Neural cell (in vitro differentiated cells): Measurements from ENCODE around the gene MTHFD1L.

Source experiments
- MXI1 ChIP-seq: fragments of 450-650 bp; conservative IDR thresholded peaks from 2 replicates; pipeline ENCODE4 v1.6.1; 2014; ENCODE audit warnings: antibody characterized with exemption, mild to moderate bottlenecking; ENCODE audit not compliant: poor library complexity, severe bottlenecking
- SMC3 ChIP-seq: fragments of 450-650 bp; conservative IDR thresholded peaks from 2 replicates; pipeline ENCODE4 v1.6.1; 2014; ENCODE audit warnings: antibody characterized with exemption, mild to moderate bottlenecking, moderate library complexity; ENCODE audit not compliant: poor library complexity
- TF ChIP-seq, protein P1 (sequence below): fragments of 450-650 bp; IDR thresholded peaks from 2 replicates; pipeline ENCODE4 v1.5.1; 2014; ENCODE audit warnings: antibody characterized with exemption, mild to moderate bottlenecking, moderate library complexity; ENCODE audit not compliant: poor library complexity, severe bottlenecking

DNA sequence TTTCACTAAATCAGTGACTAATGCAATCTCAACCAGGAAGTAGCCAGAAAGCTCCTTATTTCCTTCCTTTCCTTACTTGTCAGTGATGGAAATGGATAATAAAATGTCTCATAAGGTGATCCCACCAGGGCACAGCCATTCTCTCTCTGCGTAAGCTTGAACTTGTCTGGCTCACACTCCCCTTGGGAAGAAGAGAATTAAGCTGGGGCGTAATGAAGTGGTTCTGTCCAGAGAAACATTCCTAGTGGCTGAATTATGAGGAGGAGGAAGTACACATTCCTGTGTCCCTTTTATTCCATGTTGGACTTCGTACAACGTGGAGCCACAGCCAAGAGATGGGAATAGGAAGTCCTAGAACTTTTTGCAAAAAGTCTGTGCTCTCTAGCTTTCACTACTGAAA lies 93.7 kb downstream of the MTHFD1L start:
- TF ChIP-seq MXI1 (no peak), SMC3 (no peak)
- TF ChIP-seq, protein P1, sequence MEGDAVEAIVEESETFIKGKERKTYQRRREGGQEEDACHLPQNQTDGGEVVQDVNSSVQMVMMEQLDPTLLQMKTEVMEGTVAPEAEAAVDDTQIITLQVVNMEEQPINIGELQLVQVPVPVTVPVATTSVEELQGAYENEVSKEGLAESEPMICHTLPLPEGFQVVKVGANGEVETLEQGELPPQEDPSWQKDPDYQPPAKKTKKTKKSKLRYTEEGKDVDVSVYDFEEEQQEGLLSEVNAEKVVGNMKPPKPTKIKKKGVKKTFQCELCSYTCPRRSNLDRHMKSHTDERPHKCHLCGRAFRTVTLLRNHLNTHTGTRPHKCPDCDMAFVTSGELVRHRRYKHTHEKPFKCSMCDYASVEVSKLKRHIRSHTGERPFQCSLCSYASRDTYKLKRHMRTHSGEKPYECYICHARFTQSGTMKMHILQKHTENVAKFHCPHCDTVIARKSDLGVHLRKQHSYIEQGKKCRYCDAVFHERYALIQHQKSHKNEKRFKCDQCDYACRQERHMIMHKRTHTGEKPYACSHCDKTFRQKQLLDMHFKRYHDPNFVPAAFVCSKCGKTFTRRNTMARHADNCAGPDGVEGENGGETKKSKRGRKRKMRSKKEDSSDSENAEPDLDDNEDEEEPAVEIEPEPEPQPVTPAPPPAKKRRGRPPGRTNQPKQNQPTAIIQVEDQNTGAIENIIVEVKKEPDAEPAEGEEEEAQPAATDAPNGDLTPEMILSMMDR, result no peak
